Fibroblast of villous mesenchyme (primary cell): ENCODE measurements around the gene NCBP2L. TPM values are rescaled to one million over a fixed set of nuclear protein-coding genes. Genes with fewer than 3 reads are reported as not detected.

Source experiments
- DNase-seq: peaks from one replicate; pipeline ENCODE4 v3.0.0-alpha.2; 2010; ENCODE audit warnings: low read depth
- H3K4me3 ChIP-seq: 2 replicates; pipeline ENCODE4 v1.5.1; 2011; ENCODE audit warnings: low read depth, mild to moderate bottlenecking, low read length
- CTCF ChIP-seq: IDR thresholded peaks from 2 replicates; pipeline ENCODE4 v1.5.1; 2012; ENCODE audit warnings: low read depth, mild to moderate bottlenecking, low read length; ENCODE audit not compliant: insufficient read depth
- total RNA-seq: library from RNA; depleted of rRNA; stranded (reverse); fragments of >200 nt; gene quantifications from 2 replicates; pipeline ENCODE4 v1.2.3, GENCODE V29; 2012

The NCBP2L gene
- total RNA-seq, 1 donor = not detected

GRCh38 chrX:107733686-107734085 is 43.8 kb upstream of the NCBP2L start:
- no peak for TF ChIP-seq CTCF
- H3K4me3 ChIP-seq = no peak overlapping the region
- no peak for DNase-seq

GRCh38 chrX:107734646-107735045 is 42.9 kb upstream of the NCBP2L start:
- TF ChIP-seq CTCF = no peak
- H3K4me3 ChIP-seq = no peak overlapping the region
- DNase-seq = no peak

- no peak overlapping the region for H3K4me3 ChIP-seq
- no peak for TF ChIP-seq CTCF
- DNase-seq = no peak
Observed at GRCh38 chrX:107736781-107737531, 40.6 kb upstream of the NCBP2L start.

- no peak for TF ChIP-seq CTCF
- no peak overlapping the region for H3K4me3 ChIP-seq
- DNase-seq = no peak
Observed at GRCh38 chrX:107738272-107738671, 39.3 kb upstream of the NCBP2L start.

- no peak for DNase-seq
Observed at GRCh38 chrX:107738768-107739167, 38.8 kb upstream of the NCBP2L start.

GRCh38 chrX:107739541-107739940 is 38.0 kb upstream of the NCBP2L start:
- DNase-seq = no peak
- no peak overlapping the region for H3K4me3 ChIP-seq
- TF ChIP-seq CTCF = no peak

More at GRCh38 chrX:107738768-107739167, 38.8 kb upstream of the NCBP2L start:
- no peak for TF ChIP-seq CTCF
- H3K4me3 ChIP-seq = no peak overlapping the region

GRCh38 chrX:107741404-107741790 is 36.1 kb upstream of the NCBP2L start:
- no peak for TF ChIP-seq CTCF
- H3K4me3 ChIP-seq = no peak overlapping the region
- DNase-seq = no peak
